NCI-H748 (cell line): ENCODE measurements around the gene RNF181.
"Not testable (repeated sequence)": the region's sequence is repeated elsewhere in the genome, so short reads cannot be mapped to it uniquely, and the experiment has no call there.

Experiments
- DNase-seq: peaks from one replicate; lab custom pipeline; 2025; ENCODE audit not compliant: unreplicated experiment; lab: John Stamatoyannopoulos, UW

RNF181 gene, protein sequence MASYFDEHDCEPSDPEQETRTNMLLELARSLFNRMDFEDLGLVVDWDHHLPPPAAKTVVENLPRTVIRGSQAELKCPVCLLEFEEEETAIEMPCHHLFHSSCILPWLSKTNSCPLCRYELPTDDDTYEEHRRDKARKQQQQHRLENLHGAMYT

DNA sequence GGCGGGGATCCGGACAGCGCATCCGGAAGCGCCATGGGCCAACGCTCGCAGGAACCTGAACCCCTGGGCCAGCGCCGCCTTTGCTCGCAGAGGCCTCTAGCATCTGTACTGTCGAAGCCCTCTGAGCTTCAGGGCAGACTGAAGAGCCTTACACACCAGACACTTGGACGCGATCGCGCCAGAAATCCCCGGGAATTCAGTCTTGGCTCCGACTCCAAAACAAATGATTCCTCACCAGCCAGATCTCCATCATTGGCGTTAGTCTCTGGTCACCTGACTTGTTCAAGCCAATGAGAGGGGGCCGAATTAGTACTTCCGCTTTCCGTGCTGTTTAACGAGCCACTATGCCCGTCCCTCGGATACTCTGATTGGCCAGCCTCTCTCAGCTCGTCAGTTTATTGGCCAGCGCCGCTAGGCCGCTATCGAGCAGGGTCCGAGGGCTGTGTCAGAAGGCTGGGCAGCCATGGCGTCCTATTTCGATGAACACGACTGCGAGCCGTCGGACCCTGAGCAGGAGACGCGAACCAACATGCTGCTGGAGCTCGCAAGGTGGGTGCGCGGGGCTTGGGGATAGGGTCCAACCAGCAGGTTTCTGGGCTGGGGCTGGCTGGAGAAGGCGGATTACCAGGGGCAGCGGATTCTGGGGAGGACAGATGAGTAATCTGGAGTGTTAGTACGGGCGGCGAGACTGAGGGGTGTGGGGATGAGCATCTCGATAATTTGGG is at the start of gene RNF181:
TSS of gene RNF181 (plus strand) at position 445 of the 725 bp plus-strand sequence. CDS start at position 464, 19 bp downstream.
- DNase-seq = peak; percentile 95

DNA sequence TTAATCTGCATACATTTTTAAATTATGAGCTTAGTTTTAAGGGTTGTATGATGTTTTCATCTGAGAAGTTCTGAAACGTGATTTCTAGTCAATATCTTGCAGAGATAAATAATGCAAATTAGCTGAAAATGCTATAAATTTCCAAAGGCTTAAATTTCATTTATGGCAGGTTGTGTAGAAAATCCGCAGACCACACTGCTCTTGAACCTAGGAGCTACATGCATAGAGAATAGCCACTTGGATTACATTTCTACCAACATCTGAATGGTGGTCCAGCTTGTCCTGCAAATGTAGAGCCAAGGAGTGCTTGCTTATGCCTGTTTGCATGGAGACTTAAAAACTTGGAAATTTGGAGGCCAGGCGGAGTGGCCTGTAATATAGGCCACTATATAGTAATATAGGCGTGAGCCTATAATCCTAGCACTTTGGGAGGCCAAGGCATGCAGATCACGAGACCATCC is 49.7 kb upstream of the RNF181 start:
- no peak for DNase-seq

- no peak for DNase-seq
Measured at GRCh38 chr2:85547089-85547858, 48.3 kb upstream of the RNF181 start.

DNA sequence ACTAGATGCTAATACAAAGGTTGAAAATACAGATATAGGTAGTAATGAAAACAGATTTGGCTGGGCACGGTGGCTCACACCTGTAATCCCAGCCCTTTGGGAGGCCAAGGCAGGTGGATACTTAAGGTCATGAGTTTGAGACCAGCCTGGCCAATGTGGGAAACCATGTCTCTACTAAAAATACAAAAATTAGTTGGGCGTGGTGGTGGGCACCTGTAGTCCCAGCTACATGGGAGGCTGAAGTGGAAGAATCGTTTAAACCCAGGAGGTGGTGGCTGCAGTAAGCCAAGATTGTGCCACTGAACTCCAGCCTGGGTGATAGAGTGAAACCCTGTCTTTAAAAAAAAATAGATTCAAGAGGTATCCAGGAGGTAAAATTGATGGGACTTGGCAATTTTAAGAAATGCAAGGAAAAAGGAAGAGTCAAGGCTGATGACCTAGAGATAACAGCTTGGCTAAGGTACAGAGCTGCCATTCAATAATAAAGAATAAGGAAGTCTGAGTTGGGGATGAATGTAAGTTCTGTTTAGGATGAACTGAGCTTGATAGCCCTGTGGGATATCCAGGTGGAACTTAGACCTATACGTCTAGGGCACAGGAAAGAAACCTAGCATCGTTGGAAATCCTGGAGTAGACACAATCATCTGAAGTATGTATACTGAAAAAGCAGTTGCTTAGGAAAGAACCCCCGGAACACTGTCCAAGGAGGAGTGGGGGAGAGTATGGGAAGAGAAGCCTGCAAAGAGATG is 47.5 kb upstream of the RNF181 start:
- DNase-seq = no peak

DNA sequence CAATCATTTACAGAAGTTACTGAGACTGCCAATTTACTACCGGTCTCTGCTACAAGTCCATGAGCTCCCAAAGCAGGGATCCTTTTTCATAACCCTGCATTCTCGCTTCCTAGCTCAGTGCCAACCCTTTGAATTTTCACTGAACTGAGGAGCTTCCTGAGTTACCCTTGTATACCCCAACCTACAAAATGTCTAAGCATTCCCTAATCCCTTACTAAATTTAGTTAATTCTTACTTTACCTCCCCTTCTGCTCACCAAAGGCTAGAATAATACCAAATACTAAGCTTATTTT is 47.0 kb upstream of the RNF181 start:
- no peak for DNase-seq

DNA sequence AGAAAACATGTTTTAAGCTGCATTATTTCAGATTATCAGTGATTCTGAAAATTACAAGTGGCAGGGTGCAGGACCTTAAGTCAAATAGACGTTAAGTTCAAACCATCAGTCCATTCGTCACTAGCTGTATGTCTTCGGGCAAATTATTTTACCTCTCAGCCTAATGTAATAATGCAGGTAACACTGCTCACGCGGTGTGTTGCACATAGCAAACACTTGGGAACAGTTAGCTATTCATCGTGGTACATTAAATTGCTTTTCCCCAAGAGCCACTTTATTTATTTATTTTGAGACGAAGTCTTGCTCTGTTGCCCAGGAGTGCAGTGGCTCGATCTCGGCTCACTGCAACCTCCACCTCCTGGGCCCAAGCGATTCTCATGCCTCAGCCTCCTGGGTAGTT is 46.5 kb upstream of the RNF181 start:
- no peak for DNase-seq

GRCh38 chr2:85549826-85550225 is 45.7 kb upstream of the RNF181 start:
- no peak for DNase-seq

DNA sequence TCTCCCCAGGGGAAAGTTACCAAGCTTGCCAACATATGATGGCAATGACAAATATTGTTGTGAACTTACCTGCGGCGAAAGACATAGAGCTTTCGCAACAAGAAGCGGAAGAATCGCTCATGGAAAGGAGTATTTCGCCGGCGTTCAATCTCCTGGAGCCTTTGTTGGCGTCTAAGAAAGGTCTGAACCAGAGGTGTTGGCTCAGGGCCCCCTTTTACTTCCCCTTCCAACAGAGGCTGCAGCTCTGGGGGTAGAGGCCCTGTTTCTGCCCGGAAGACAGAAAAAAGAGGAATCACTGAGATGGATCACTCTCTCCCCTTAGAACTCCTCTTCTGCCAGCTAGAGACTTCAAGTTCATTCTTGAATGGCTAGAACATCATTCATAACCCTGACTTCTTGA is 45.1 kb upstream of the RNF181 start:
- no peak for DNase-seq

DNA sequence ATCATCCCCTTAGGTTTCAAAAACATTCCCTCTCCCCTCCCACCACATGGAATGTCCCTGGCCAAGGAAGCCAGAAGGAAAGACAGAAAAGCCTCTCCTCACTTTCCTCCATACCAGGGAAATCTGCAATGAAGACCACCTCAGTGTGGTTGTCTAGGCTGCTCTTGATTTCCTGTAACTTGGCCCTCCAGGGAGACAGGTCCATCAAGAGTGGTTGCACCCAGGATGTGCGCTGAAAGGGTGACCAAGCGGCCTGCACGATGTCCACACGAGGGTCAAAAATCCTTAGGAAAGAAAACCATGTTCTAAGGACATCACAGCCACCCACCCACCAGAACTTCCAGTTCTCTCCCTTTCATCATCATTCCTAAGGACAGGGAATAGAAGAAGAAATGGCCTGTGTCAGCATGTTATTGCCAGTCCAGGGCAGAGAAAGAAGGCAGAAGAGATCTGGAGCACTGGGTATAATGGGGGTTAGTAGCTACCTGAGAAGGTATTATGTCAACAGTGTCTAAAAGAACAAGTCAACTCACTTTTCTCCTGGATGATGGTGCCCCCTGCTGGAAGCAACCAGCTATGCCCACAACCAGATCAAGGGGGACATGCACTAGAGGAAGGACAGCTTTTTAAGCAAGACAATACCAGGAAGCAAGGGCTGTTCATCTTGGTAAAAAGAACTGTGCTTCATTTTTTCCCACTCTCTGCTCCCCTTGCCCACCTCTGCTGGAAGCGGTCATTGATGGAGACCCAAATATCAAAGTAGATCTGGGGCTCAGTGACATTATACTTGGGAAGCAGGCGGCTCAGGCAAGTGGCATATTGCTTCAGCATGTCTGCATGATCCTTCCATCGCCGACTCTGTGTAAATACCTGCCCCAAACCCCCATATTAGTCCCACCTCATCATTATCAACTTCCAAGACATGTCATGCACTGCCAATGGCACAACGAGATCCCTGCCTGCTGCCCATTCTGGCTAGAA is 43.6 kb upstream of the RNF181 start:
- DNase-seq = peak; percentile 59

GRCh38 chr2:85553184-85553583 is 42.4 kb upstream of the RNF181 start:
- DNase-seq = no peak

GRCh38 chr2:85554980-85555612 is 40.4 kb upstream of the RNF181 start:
- no peak for DNase-seq

- no peak for DNase-seq
Measured at GRCh38 chr2:85557130-85557529, 38.4 kb upstream of the RNF181 start.

DNA sequence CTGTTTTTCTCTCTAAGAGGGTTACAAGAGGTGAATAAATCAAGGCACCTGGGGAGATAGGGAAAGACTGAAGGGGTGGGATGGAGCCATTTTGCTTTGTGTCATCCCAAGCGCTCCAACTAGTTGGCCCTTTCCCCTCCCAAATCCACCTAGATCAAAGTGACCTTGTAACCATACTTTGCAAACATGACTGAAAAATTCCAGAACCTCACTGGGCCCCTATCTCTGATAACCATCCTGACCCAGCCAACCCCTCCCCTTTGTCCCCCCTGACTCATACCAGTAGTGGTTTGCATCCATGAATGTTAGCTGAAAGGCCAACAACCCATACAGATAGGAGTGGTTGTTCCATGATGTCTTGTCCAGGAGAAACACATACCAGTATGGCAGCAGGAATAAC is 37.4 kb upstream of the RNF181 start:
- DNase-seq = no peak

DNA sequence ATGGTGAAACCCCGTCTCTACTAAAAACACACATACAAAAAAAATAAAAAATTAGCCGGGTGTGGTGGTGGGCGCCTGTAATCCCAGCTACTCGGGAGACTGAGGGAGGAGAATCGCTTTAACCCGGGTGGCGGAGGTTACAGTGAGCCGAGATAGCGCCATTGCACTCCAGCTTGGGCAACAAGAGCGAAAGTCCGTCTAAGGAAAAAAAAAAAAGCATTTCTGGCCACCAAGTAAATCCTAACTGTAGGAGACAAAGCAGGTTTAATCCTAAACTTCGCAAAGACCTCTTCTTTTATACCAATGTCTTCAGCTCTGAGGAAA is 35.2 kb upstream of the RNF181 start:
- not testable (repeated sequence) for DNase-seq

GRCh38 chr2:85560812-85561279 is 34.7 kb upstream of the RNF181 start:
- DNase-seq = no peak

DNA sequence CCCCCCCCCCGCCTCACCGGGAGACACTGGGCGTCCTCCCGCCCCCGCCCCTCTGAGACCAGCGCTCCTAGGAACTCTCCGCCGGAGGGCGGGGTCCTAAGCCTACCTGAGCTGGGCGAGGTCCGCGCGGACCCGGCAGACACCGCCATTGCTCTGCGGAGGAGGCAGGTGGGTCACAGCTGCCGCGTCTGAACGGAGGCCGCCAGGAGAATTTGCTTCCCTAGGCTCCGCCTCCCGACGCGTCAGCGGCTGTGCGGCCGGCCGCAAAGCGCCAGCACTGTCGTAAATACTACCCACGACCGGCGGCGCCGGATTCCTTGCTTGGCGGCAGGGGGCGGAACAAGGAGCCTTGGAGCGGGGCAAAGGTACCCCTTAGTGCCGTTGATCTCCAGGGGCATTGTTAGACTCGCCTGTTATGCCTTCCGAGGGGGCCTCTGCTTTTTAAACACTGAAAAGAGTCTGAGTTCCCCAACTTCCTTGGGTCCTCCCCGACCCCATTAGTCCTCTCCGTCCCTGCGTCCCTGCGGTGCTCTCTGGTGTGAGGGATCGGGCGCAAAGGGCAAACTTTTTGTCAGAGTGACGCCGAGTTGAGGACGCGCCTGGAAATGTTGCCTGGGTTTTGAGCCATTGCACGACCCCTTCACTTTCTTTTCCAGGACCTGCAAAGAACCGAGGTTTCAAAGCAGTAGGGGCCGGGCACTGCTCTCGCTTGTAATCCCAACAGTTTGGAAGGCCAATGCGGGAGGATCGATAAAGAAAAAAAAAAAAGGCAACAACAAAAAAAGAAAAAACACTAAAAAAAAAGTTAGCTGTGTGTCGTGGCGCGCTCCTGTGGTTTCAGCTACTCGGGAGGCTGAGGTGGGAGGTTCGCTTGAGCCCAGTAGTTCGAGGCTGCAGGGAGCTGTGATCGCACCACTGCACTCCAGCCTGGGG is 34.0 kb upstream of the RNF181 start, which contains the start of gene GGCX:
TSS of gene GGCX (minus strand) at position 214 of the 933 bp plus-strand sequence. CDS start at position 149, 65 bp downstream.
- DNase-seq = peak; percentile 96

- DNase-seq = no peak
Measured at GRCh38 chr2:85564144-85564563, 31.4 kb upstream of the RNF181 start.

- DNase-seq = no peak
Measured at GRCh38 chr2:85566265-85566664, 29.3 kb upstream of the RNF181 start.

DNA sequence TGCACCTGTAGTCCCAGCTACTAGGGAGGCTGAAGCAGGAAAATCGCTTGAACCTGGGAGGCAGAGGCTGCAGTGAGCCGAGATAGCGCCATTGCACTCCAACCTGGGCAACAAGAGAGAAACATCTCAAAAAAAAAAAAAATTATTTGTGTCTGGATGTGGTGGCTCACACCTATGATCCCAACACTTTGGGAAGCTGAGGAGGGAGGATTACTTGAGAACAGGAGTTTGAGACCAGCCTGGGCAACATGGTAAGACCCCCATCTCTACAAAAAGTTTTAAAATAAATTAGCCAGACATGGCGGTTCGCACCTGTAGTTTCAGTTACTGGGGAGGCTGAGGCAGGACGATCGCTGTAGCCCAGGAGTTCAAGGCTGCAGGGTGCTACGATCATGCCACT is 19.8 kb upstream of the RNF181 start:
- DNase-seq = no peak
